Measurements from ENCODE around the gene MSLN. TPM values are rescaled to one million over a fixed set of nuclear protein-coding genes. Genes with fewer than 3 reads are reported as not detected.

The MSLN gene
- total RNA-seq, 3 donors from 2014 or later (not counting 1 experiment from before 2014, with no cell fraction given): not detected

- no peaks in the 10 kb centered on the region for H3K4me1 Mint-ChIP-seq
- H3K4me3 Mint-ChIP-seq: no peak overlapping the region
- Histone ChIP-seq H3K27ac (ENCODE audit: low read length) (no peak overlapping the region), H3K36me3 (ENCODE audit: control insufficient read depth, insufficient read depth, low read length) (no peaks in the 10 kb centered on the region), H3K27me3 (ENCODE audit: control insufficient read depth, insufficient read depth, low read length) (no peaks in the 10 kb centered on the region), H3K9me3 (ENCODE audit: control insufficient read depth, insufficient read depth, low read length) (no peaks in the 10 kb centered on the region), H3K4me3 (ENCODE audit: low read length) (no peak overlapping the region), H3K4me1 (ENCODE audit: control insufficient read depth, insufficient read depth, low read length) (peaks cover 16% of the 10 kb centered on the region)
- no peak overlapping the region for H3K27ac Mint-ChIP-seq
- no peaks in the 10 kb centered on the region for H3K27me3 Mint-ChIP-seq (ENCODE audit: low read depth in 2 of 2)
- WGBS (ENCODE audit: insufficient coverage): 90% methylated on average over 21 of the region's 21 CpGs
- no peak for TF ChIP-seq CTCF (IDR thresholded peaks at IDR 0.05)
- intact Hi-C loops (cut with micrococcal nuclease): no loop called here
- no peak for DNase-seq
- no peak for ATAC-seq
- no peaks in the 10 kb centered on the region for H3K36me3 Mint-ChIP-seq
- no peaks in the 10 kb centered on the region for H3K9me3 Mint-ChIP-seq
Observed at GRCh38 chr16:743794-744500, 16.6 kb upstream of the MSLN start.

- H3K9me3 ChIP-seq (ENCODE audit: control insufficient read depth, insufficient read depth, low read length): no peaks in the 10 kb centered on the region
- no peaks in the 10 kb centered on the region for H3K4me1 Mint-ChIP-seq
- H3K9me3 Mint-ChIP-seq: no peaks in the 10 kb centered on the region
- H3K27ac Mint-ChIP-seq: no peak overlapping the region
- H3K36me3 ChIP-seq (ENCODE audit: control insufficient read depth, insufficient read depth, low read length): no peaks in the 10 kb centered on the region
- H3K4me1 ChIP-seq (ENCODE audit: control insufficient read depth, insufficient read depth, low read length): peaks cover 4% of the 10 kb centered on the region
- ATAC-seq (no peak), DNase-seq (no peak)
- no peak overlapping the region for H3K4me3 Mint-ChIP-seq
- intact Hi-C loops (cut with micrococcal nuclease): no loop called here
- 16% methylated on average over 12 of the region's 14 CpGs for WGBS (ENCODE audit: insufficient coverage)
- H3K27me3 ChIP-seq (ENCODE audit: control insufficient read depth, insufficient read depth, low read length): no peaks in the 10 kb centered on the region
- H3K4me3 ChIP-seq (ENCODE audit: low read length): no peak overlapping the region
- H3K36me3 Mint-ChIP-seq: no peaks in the 10 kb centered on the region
- no peak for TF ChIP-seq CTCF (IDR thresholded peaks at IDR 0.05)
- no peak overlapping the region for H3K27ac ChIP-seq (ENCODE audit: low read length)
- no peaks in the 10 kb centered on the region for H3K27me3 Mint-ChIP-seq (ENCODE audit: low read depth in 2 of 2)
Observed at GRCh38 chr16:745739-746138, 14.8 kb upstream of the MSLN start.

- H3K27me3 ChIP-seq (ENCODE audit: control insufficient read depth, insufficient read depth, low read length): no peaks in the 10 kb centered on the region
- H3K9me3 ChIP-seq (ENCODE audit: control insufficient read depth, insufficient read depth, low read length): no peaks in the 10 kb centered on the region
- DNase-seq (no peak), ATAC-seq (no peak)
- no peaks in the 10 kb centered on the region for H3K27me3 Mint-ChIP-seq (ENCODE audit: low read depth in 2 of 2)
- TF ChIP-seq CTCF (IDR thresholded peaks at IDR 0.05): no peak
- H3K27ac ChIP-seq (ENCODE audit: low read length): no peak overlapping the region
- H3K4me1 Mint-ChIP-seq: no peaks in the 10 kb centered on the region
- no peak overlapping the region for H3K27ac Mint-ChIP-seq
- 94% methylated on average over 13 of the region's 13 CpGs for WGBS (ENCODE audit: insufficient coverage)
- H3K36me3 Mint-ChIP-seq: no peaks in the 10 kb centered on the region
- H3K36me3 ChIP-seq (ENCODE audit: control insufficient read depth, insufficient read depth, low read length): no peaks in the 10 kb centered on the region
- H3K4me1 ChIP-seq (ENCODE audit: control insufficient read depth, insufficient read depth, low read length): no peaks in the 10 kb centered on the region
- H3K4me3 Mint-ChIP-seq: no peak overlapping the region
- intact Hi-C loops (cut with micrococcal nuclease): no loop called here
- H3K4me3 ChIP-seq (ENCODE audit: low read length): no peak overlapping the region
- H3K9me3 Mint-ChIP-seq: no peaks in the 10 kb centered on the region
Observed at GRCh38 chr16:746637-747036, 13.9 kb upstream of the MSLN start.
